GM18858 (cell line): Measurements from ENCODE around the gene TUBGCP6.
"Not testable (repeated sequence)": the region's sequence is repeated elsewhere in the genome, so short reads cannot be mapped to it uniquely, and the experiment has no call there.

Experiments
- ATAC-seq: cut with Tn5 transposase; IDR thresholded peaks from one replicate; pipeline ENCODE4 v1.9.1; 2021; ENCODE audit not compliant: unreplicated experiment

Gene TUBGCP6

GRCh38 chr22:50171965-50172421, 72.8 kb downstream of the TUBGCP6 start:
- no peak for ATAC-seq

- ATAC-seq = no peak
These were observed 73.4 kb downstream of the TUBGCP6 start for GRCh38 chr22:50171319-50171964.

GRCh38 chr22:50170453-50171318, 74.1 kb downstream of the TUBGCP6 start, which contains the start of gene PANX2:
Gene PANX2 (plus strand): TSS chr22:50170731. CDS start chr22:50170731, 0 bp downstream.
- ATAC-seq = no peak

GRCh38 chr22:50169774-50170341, 75.0 kb downstream of the TUBGCP6 start:
- no peak for ATAC-seq

- no peak for ATAC-seq
These were observed 75.6 kb downstream of the TUBGCP6 start for GRCh38 chr22:50169181-50169759.

GRCh38 chr22:50168490-50169180, 76.2 kb downstream of the TUBGCP6 start:
- ATAC-seq = not testable (repeated sequence)

GRCh38 chr22:50167689-50168489, 76.9 kb downstream of the TUBGCP6 start:
- no peak for ATAC-seq
